ENCODE measurements around the gene TF. TPM values are rescaled to one million over a fixed set of nuclear protein-coding genes. Genes with fewer than 3 reads are reported as not detected.

The TF gene
- total RNA-seq, 1 donor from 2014 or later: 0.34 TPM

DNA sequence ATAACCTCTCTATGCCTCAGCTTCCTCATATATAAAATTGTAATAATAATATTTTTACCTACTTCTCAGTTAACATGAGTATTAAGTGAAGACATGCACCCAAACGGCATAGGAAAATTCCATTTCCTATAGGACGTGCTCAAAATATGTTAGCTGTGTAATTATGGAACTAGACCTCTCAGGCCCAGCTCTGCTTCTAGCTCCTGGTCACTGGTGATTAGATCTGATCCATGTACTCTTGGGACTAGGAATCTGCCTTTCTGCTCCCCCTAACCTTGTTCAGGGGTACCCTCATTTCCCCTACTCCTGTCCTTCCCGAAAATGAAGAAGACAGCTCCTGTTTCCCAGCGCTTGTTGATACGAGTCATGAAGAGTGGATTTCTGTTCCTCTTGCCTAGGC, 29.6 kb downstream of the TF start:
- no peak overlapping the region for H3K9ac ChIP-seq (ENCODE audit: low read length)
- H4K20me1 ChIP-seq (ENCODE audit: insufficient read depth, low read length): no peaks in the 10 kb centered on the region
- TF ChIP-seq EZH2 (IDR thresholded peaks at IDR 0.05; ENCODE audit: insufficient read depth, low read length): no peak
- TF ChIP-seq, protein P1, sequence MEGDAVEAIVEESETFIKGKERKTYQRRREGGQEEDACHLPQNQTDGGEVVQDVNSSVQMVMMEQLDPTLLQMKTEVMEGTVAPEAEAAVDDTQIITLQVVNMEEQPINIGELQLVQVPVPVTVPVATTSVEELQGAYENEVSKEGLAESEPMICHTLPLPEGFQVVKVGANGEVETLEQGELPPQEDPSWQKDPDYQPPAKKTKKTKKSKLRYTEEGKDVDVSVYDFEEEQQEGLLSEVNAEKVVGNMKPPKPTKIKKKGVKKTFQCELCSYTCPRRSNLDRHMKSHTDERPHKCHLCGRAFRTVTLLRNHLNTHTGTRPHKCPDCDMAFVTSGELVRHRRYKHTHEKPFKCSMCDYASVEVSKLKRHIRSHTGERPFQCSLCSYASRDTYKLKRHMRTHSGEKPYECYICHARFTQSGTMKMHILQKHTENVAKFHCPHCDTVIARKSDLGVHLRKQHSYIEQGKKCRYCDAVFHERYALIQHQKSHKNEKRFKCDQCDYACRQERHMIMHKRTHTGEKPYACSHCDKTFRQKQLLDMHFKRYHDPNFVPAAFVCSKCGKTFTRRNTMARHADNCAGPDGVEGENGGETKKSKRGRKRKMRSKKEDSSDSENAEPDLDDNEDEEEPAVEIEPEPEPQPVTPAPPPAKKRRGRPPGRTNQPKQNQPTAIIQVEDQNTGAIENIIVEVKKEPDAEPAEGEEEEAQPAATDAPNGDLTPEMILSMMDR (IDR thresholded peaks at IDR 0.05; ENCODE audit: insufficient read depth, low read depth, low read length): no peak
- no peaks in the 10 kb centered on the region for H3K36me3 Mint-ChIP-seq (ENCODE audit: low read depth, unreplicated experiment)
- no peak overlapping the region for H3K4me2 ChIP-seq (ENCODE audit: low read length)
- H3K27me3 ChIP-seq (ENCODE audit: insufficient read depth, low read length): no peaks in the 10 kb centered on the region
- H3K4me3 ChIP-seq (ENCODE audit: insufficient read depth, low read depth, low read length): no peak overlapping the region
- H3K27me3 Mint-ChIP-seq (ENCODE audit: low read depth, unreplicated experiment): no peaks in the 10 kb centered on the region
- no peak overlapping the region for H3K27ac Mint-ChIP-seq (ENCODE audit: unreplicated experiment)
- H3K9me3 ChIP-seq (ENCODE audit: insufficient read depth, low read depth, low read length): no peaks in the 10 kb centered on the region
- FAIRE-seq (no peak), DNase-seq (ENCODE audit: low read depth) (no peak)
- H3K4me3 Mint-ChIP-seq (ENCODE audit: unreplicated experiment): no peak overlapping the region
- H3K4me1 Mint-ChIP-seq (ENCODE audit: low read depth, unreplicated experiment): no peaks in the 10 kb centered on the region
- no peaks in the 10 kb centered on the region for H3K79me2 ChIP-seq (ENCODE audit: insufficient read depth, low read length)
- H2AFZ ChIP-seq (ENCODE audit: low read depth, low read length): no peak overlapping the region
- no peak overlapping the region for H3K27ac ChIP-seq (ENCODE audit: low read depth, low read length)
- H3K36me3 ChIP-seq (ENCODE audit: insufficient read depth, low read length): no peaks in the 10 kb centered on the region
- H3K9me3 Mint-ChIP-seq (ENCODE audit: unreplicated experiment): peaks cover 1% of the 10 kb centered on the region
- no peaks in the 10 kb centered on the region for H3K4me1 ChIP-seq (ENCODE audit: insufficient read depth, low read length)

DNA sequence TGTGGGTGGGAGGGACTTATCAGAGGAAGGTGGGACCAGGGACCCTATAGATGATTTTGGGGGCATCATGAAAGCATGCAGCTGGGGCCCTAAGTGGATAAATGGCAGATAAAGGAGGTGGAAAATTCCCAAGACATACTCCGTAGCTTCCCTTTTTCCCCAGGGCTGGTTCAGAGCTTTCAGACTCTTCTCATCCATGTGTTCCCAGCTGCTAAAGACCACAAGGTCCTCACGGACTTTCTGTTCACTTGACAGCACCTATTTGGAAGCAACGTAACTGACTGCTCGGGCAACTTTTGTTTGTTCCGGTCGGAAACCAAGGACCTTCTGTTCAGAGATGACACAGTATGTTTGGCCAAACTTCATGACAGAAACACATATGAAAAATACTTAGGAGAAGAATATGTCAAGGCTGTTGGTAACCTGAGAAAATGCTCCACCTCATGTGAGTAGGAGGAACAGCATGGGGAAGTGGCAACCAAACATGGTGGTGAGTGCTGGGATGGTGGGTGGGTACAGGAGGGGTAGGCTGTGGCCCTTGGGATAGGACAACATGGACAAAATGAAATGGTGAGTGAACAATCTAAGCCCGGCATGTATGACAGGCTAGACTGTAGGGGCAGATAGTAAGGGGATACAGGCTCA, 30.7 kb downstream of the TF start:
- Histone ChIP-seq H2AFZ (ENCODE audit: low read depth, low read length) (no peak overlapping the region), H3K4me2 (ENCODE audit: low read length) (no peak overlapping the region)
- FAIRE-seq: no peak

More for the DNA sequence above, 30.7 kb downstream of the TF start:
- no peaks in the 10 kb centered on the region for H3K9me3 Mint-ChIP-seq (ENCODE audit: unreplicated experiment)
- TF ChIP-seq EZH2 (IDR thresholded peaks at IDR 0.05; ENCODE audit: insufficient read depth, low read length): no peak
- TF ChIP-seq, protein P1 (IDR thresholded peaks at IDR 0.05; ENCODE audit: insufficient read depth, low read depth, low read length): no peak
- no peaks in the 10 kb centered on the region for H3K4me1 Mint-ChIP-seq (ENCODE audit: low read depth, unreplicated experiment)
- no peaks in the 10 kb centered on the region for H3K36me3 Mint-ChIP-seq (ENCODE audit: low read depth, unreplicated experiment)
- no peak overlapping the region for H3K27ac ChIP-seq (ENCODE audit: low read depth, low read length)
- H3K79me2 ChIP-seq (ENCODE audit: insufficient read depth, low read length): no peaks in the 10 kb centered on the region
- H3K27me3 ChIP-seq (ENCODE audit: insufficient read depth, low read length): no peaks in the 10 kb centered on the region
- no peaks in the 10 kb centered on the region for H3K4me1 ChIP-seq (ENCODE audit: insufficient read depth, low read length)
- no peak overlapping the region for H3K27ac Mint-ChIP-seq (ENCODE audit: unreplicated experiment)
- no peak overlapping the region for H3K9ac ChIP-seq (ENCODE audit: low read length)
- no peaks in the 10 kb centered on the region for H3K27me3 Mint-ChIP-seq (ENCODE audit: low read depth, unreplicated experiment)
- no peaks in the 10 kb centered on the region for H4K20me1 ChIP-seq (ENCODE audit: insufficient read depth, low read length)
- DNase-seq (ENCODE audit: low read depth): no peak
- no peak overlapping the region for H3K4me3 ChIP-seq (ENCODE audit: insufficient read depth, low read depth, low read length)
- H3K9me3 ChIP-seq (ENCODE audit: insufficient read depth, low read depth, low read length): no peaks in the 10 kb centered on the region
- no peaks in the 10 kb centered on the region for H3K36me3 ChIP-seq (ENCODE audit: insufficient read depth, low read length)
- H3K4me3 Mint-ChIP-seq (ENCODE audit: unreplicated experiment): no peak overlapping the region

Measured in astrocyte (in vitro differentiated cells and primary cell).